HEK293 (cell line): ENCODE results near the gene UBFD1.

Source experiments
- REST ChIP-seq: fragments of 450-650 bp; formaldehyde crosslinking; IDR thresholded peaks from 2 replicates; pipeline ENCODE4 v1.5.1; 2016; ENCODE audit warnings: missing biosample characterization, missing genetic modification characterization
- ZBTB1 ChIP-seq: fragments of 450-650 bp; formaldehyde crosslinking; IDR thresholded peaks from 2 replicates; pipeline ENCODE4 v1.5.1; 2016; ENCODE audit warnings: missing biosample characterization, missing genetic modification characterization
- ZNF391 ChIP-seq: fragments of 450-650 bp; formaldehyde crosslinking; IDR thresholded peaks from 2 replicates; pipeline ENCODE4 v1.5.1; 2016; ENCODE audit warnings: low read depth, missing biosample characterization, missing genetic modification characterization, borderline replicate concordance
- ZSCAN4 ChIP-seq: fragments of 450-650 bp; formaldehyde crosslinking; IDR thresholded peaks from 2 replicates; pipeline ENCODE4 v1.5.1; 2017; ENCODE audit warnings: missing biosample characterization, missing genetic modification characterization

DNA sequence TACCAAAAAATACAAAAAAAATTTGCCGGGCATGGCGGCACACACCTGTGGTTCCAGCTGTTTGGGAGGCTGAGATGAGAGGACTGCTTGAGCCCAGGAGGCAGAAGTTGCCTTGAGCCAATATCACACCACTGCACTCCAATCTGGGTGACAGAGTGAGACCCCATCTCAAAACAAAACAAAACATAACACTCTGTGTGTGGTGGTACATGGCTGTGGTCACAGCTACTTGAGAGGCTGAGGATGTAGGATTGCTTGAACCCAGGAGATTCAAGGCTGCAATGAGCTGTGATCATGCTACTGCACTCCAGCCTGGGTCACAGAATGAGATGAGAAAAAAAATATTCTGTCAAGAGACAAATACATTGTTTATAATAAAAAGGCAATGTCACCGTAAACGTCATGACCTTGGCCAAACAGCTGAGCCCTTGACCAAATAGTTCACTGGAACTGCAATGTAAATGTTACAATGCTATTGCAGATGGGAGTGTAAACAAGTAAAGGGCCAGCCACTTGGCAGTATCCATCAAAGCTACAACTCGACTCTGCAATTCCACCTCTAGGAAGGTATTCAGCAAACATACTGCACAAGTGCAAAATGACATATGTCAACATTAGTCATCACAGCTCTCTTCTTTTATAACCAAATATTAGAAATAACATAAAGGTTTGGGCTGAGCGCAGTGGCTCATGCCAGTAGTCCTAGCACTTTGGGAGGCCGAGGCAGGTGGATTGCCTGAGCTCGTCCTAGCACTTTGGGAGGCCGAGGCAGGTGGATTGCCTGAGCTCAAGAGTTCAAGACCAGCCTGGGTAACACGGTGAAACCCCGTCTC is 17.3 kb upstream of the UBFD1 start:
- TF ChIP-seq ZNF391 (tag by site-specific recombination) (no peak), REST (no peak), ZBTB1 (tag by site-specific recombination) (no peak), ZSCAN4 (tag by site-specific recombination) (no peak)
